Measurements from ENCODE around the gene VSIG8.

DNA sequence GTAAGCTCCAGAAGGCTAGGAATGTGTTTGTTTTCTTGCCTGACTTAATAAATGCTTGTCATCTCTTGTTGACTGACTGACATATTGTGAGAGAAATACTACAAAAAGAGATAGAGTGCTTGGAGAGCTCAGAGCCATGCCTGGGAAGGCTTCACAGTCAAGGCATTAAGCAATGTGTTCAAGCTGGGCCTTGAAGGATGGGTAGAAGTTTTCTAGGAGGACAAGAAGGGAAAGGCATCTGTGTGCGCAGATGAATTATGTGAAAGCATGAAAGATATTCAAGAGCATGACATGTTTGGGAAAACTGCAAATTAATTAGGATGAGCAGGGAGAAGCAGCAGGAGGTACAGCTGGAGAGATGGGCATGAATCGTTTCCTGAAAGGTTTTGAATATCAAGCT is 30.1 kb downstream of the VSIG8 start:
- no peak for TF ChIP-seq CTCF (IDR thresholded peaks at IDR 0.05)
- TF ChIP-seq, protein P1, sequence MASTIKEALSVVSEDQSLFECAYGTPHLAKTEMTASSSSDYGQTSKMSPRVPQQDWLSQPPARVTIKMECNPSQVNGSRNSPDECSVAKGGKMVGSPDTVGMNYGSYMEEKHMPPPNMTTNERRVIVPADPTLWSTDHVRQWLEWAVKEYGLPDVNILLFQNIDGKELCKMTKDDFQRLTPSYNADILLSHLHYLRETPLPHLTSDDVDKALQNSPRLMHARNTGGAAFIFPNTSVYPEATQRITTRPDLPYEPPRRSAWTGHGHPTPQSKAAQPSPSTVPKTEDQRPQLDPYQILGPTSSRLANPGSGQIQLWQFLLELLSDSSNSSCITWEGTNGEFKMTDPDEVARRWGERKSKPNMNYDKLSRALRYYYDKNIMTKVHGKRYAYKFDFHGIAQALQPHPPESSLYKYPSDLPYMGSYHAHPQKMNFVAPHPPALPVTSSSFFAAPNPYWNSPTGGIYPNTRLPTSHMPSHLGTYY (CRISPR knock-in tag; IDR thresholded peaks at IDR 0.05), result no peak
- no peak for TF ChIP-seq PREB (CRISPR knock-in tag; IDR thresholded peaks at IDR 0.05; ENCODE audit: borderline replicate concordance)
- TF ChIP-seq ATF3 (CRISPR knock-in tag; conservative IDR thresholded peaks at IDR 0.05), result no peak
- no peak for TF ChIP-seq TP53 (CRISPR knock-in tag; IDR thresholded peaks at IDR 0.05)
- TF ChIP-seq SP1 (CRISPR knock-in tag; conservative IDR thresholded peaks at IDR 0.05), result no peak
- TF ChIP-seq, protein P2, sequence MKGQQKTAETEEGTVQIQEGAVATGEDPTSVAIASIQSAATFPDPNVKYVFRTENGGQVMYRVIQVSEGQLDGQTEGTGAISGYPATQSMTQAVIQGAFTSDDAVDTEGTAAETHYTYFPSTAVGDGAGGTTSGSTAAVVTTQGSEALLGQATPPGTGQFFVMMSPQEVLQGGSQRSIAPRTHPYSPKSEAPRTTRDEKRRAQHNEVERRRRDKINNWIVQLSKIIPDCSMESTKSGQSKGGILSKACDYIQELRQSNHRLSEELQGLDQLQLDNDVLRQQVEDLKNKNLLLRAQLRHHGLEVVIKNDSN (CRISPR knock-in tag; IDR thresholded peaks at IDR 0.05), result no peak
